Large intestine (tissue), 3 donors: ENCODE results near the gene RNF213. TPM values are rescaled to one million over a fixed set of nuclear protein-coding genes. Genes with fewer than 3 reads are reported as not detected.
A peak's percentile ranks its signal among the peaks of the same experiment; 100 is the strongest.

ENCODE experiments used
- DNase-seq, 2 donors: peaks; one replicate each; pipeline versions ENCODE4 v3.0.0 to v3.0.0-alpha.2; 2013
- H3K27ac ChIP-seq: one replicate; pipeline ENCODE4 v1.5.1; 2013; ENCODE audit warnings: low read length
- H3K27me3 ChIP-seq: 2 replicates; pipeline ENCODE4 v1.6.1; 2013; ENCODE audit warnings: low read length; ENCODE audit not compliant: control insufficient read depth, insufficient read depth
- H3K36me3 ChIP-seq: 2 replicates; pipeline ENCODE4 v1.6.1; 2013; ENCODE audit warnings: low read length; ENCODE audit not compliant: control insufficient read depth, insufficient read depth
- H3K4me1 ChIP-seq: one replicate; pipeline ENCODE4 v1.6.1; 2013; ENCODE audit warnings: low read length; ENCODE audit not compliant: control insufficient read depth, insufficient read depth
- H3K4me3 ChIP-seq: one replicate; pipeline ENCODE4 v1.5.1; 2013; ENCODE audit warnings: low read length
- H3K9me3 ChIP-seq: one replicate; pipeline ENCODE4 v1.6.1; 2013; ENCODE audit warnings: mild to moderate bottlenecking, low read depth, low read length, moderate library complexity; ENCODE audit not compliant: control insufficient read depth
- WGBS: methylation state at CpG from one replicate; pipeline ENCODE4 v1.1.5; 2013; ENCODE audit warnings: low lambda C conversion rate; ENCODE audit not compliant: insufficient coverage; 5-methylcytosine and 5-hydroxymethylcytosine counted together
- polyA plus RNA-seq: library from polyadenylated mRNA; unstranded; fragments of 120-200 nt; gene quantifications from one replicate; pipeline ENCODE4 v1.2.1, GENCODE V29; 2013

RNF213 gene
- polyA plus RNA-seq, 1 donor: 103 TPM

GRCh38 chr17:80431246-80432195 lies 170.9 kb downstream of the RNF213 start:
- Histone ChIP-seq H3K27me3 (no peaks in the 10 kb centered on the region), H3K27ac (no peak overlapping the region), H3K9me3 (peaks cover 2% of the 10 kb centered on the region), H3K36me3 (peaks cover 17% of the 10 kb centered on the region), H3K4me1 (no peaks in the 10 kb centered on the region), H3K4me3 (no peak overlapping the region)
- DNase-seq: no peak
- WGBS: no CpG with 5 or more reads among the region's 29 CpGs

- H3K36me3 ChIP-seq: peaks cover 19% of the 10 kb centered on the region
- H3K4me3 ChIP-seq: no peak overlapping the region
- H3K27me3 ChIP-seq: no peaks in the 10 kb centered on the region
- H3K27ac ChIP-seq: no peak overlapping the region
- no peaks in the 10 kb centered on the region for H3K4me1 ChIP-seq
- DNase-seq: no peak
- peaks cover 2% of the 10 kb centered on the region for H3K9me3 ChIP-seq
- no CpG with 5 or more reads among the region's 15 CpGs for WGBS
These were observed 171.8 kb downstream of the RNF213 start for GRCh38 chr17:80432350-80432955.

GRCh38 chr17:80432961-80433550 lies 172.4 kb downstream of the RNF213 start:
- whole genome bisulfite sequencing: no CpG with 5 or more reads among the region's 6 CpGs
- Histone ChIP-seq H3K27ac (no peak overlapping the region), H3K9me3 (peaks cover 2% of the 10 kb centered on the region), H3K27me3 (no peaks in the 10 kb centered on the region), H3K4me1 (no peaks in the 10 kb centered on the region), H3K4me3 (no peak overlapping the region), H3K36me3 (peaks cover 19% of the 10 kb centered on the region)
- DNase-seq: no peak

DNA sequence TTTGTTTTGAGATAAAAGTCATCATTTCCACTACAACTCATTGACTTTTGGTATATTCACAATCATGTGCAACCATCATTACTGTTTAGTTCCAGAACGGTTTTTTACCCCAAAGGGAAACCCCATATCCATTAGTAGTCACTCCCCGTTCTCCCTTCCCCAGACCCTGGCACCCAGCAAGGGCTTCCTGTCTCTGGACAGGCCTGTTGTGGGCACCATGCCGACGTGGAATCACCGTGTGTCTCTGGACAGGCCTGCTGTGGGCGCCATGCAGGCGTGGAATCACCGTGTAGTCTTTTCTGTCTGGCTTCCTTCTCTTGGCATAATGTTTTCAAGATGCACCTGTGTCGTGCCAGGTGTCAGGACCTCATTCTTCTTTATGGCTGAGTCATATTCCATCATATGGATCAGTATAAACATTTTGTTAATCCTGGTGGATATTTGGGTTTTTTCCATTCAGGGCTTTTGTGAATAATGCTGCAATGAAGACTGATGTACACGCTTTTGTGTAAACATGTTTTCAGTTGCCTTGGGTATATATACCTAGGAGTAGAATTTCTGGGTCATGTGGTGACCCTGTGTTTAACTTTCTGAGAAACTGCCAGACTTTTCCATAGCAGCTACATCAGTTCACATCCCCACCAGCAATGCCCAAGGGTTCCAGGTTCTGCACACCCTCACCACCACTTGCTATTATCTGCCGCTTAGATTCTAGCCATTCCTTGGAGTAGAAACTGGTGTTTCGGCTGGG lies 173.4 kb downstream of the RNF213 start:
- Histone ChIP-seq H3K27me3 (no peaks in the 10 kb centered on the region), H3K9me3 (peaks cover 2% of the 10 kb centered on the region), H3K4me1 (no peaks in the 10 kb centered on the region), H3K36me3 (peaks cover 14% of the 10 kb centered on the region), H3K4me3 (no peak overlapping the region), H3K27ac (no peak overlapping the region)
- WGBS: 83% methylated on average over 1 of the region's 12 CpGs
- DNase-seq: no peak

DNA sequence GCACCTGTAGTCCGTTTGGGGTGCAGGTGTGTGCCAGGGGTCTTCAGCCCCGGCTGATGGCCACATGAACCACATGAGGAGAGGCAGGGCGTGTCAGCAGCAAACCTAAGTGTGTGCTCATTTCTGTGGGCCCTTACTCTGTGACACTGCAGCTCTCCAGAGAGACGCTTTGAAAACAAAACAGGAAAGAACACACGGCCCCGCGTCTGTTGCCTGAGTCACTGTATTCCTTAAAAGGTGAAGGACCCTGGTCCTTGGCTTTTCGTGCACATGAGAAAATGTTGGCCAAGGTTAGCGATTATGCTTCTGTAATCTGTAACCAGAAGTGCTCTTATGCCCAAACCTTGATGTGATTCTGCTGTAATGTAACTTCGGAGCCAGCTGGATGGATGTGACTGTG lies 176.9 kb downstream of the RNF213 start:
- no peak overlapping the region for H3K27ac ChIP-seq
- no CpG with 5 or more reads among the region's 10 CpGs for WGBS
- no peaks in the 10 kb centered on the region for H3K4me1 ChIP-seq
- no peak for DNase-seq
- H3K9me3 ChIP-seq: no peaks in the 10 kb centered on the region
- no peaks in the 10 kb centered on the region for H3K27me3 ChIP-seq
- H3K36me3 ChIP-seq: peaks cover 2% of the 10 kb centered on the region
- no peak overlapping the region for H3K4me3 ChIP-seq

DNA sequence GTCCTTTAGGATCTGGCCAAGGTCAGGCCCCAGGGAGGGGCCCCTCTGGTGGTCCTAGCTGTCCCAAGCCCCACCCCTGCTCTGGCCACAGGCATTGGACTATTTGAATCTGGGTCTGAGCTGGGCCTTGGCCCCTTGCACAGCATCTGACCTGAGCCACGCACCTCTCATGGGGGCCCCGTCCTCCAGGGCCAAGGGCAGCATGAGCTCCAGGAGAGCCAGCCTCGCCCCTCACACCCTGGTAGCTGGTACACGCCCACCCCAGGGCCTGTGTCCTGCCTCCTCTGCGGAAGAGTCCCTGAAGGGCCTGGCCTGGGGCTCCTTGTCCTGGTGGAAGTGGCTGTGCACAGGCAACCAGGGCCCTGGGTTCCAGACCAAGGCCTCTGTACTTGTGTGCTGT lies 178.2 kb downstream of the RNF213 start:
- Histone ChIP-seq H3K36me3 (peaks cover 2% of the 10 kb centered on the region), H3K27me3 (no peaks in the 10 kb centered on the region), H3K27ac (no peak overlapping the region), H3K9me3 (no peaks in the 10 kb centered on the region), H3K4me1 (no peaks in the 10 kb centered on the region), H3K4me3 (no peak overlapping the region)
- WGBS: no CpG with 5 or more reads among the region's 5 CpGs
- DNase-seq: no peak

DNA sequence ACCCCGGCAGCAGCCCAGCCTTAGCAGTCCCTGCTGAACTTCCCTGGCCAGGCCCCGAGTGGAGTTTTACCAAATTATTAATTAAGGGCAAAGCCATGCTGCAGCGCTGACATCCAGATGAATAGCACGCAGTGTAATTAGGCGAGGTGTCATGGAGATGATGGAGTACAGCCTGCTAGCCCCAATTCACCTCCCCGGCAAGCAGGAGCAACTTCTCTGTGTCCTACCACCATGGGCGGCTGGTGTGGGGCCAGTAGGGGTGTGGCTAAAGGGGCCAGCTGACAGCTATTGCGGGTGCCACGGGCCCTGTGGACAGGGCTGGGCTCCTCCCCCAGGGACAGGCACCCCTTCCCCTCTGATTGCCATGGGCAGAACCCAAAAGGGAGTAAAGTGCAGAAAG lies 178.8 kb downstream of the RNF213 start:
- no peaks in the 10 kb centered on the region for H3K27me3 ChIP-seq
- H3K9me3 ChIP-seq: no peaks in the 10 kb centered on the region
- no peak overlapping the region for H3K4me3 ChIP-seq
- DNase-seq: no peak
- H3K4me1 ChIP-seq: no peaks in the 10 kb centered on the region
- H3K36me3 ChIP-seq: peaks cover 2% of the 10 kb centered on the region
- 100% methylated on average over 1 of the region's 9 CpGs for WGBS
- no peak overlapping the region for H3K27ac ChIP-seq

DNA sequence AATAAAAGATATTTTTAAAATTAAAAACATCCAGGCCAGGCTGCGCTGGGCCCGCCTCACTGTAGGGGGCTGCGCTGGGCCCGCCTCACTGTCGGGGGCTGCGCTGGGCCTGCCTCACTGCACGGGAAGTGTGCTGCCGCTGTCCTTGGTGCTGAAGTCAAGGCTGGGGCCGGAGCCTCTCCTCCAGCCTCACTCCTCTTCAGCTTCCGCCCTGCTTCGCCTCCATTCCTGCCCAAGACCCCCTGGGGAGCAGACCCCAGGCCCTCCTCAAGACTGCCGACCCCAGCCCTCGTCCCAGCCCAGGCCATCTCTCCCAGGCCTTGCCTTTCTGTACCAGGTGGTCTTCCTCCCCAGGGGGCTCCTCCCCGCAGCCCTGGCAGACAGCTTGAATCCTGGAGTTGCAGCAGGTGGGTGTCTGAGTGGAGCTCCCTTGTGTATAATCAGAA lies 180.5 kb downstream of the RNF213 start:
- peaks cover 2% of the 10 kb centered on the region for H3K36me3 ChIP-seq
- no peaks in the 10 kb centered on the region for H3K4me1 ChIP-seq
- H3K27ac ChIP-seq: no peak overlapping the region
- H3K4me3 ChIP-seq: no peak overlapping the region
- H3K27me3 ChIP-seq: no peaks in the 10 kb centered on the region
- no CpG with 5 or more reads among the region's 14 CpGs for WGBS
- no peaks in the 10 kb centered on the region for H3K9me3 ChIP-seq
- peak in 1 of 2 donors; percentile 20 for DNase-seq

GRCh38 chr17:80441598-80442322 lies 181.1 kb downstream of the RNF213 start:
- Histone ChIP-seq H3K4me1 (no peaks in the 10 kb centered on the region), H3K36me3 (peaks cover 2% of the 10 kb centered on the region), H3K9me3 (no peaks in the 10 kb centered on the region), H3K4me3 (no peak overlapping the region), H3K27ac (no peak overlapping the region), H3K27me3 (no peaks in the 10 kb centered on the region)
- DNase-seq: no peak
- whole genome bisulfite sequencing: no CpG with 5 or more reads among the region's 14 CpGs
